Progenitor cell of endocrine pancreas (in vitro differentiated cells): ENCODE results near the gene PRDM10. TPM values are rescaled to one million over a fixed set of nuclear protein-coding genes. Genes with fewer than 3 reads are reported as not detected.
A peak's percentile ranks its signal among the peaks of the same experiment; 100 is the strongest.

Experiments
- DNase-seq: peaks from one replicate; pipeline ENCODE4 v3.0.0; 2021; ENCODE audit warnings: low spot score; ENCODE audit not compliant: unreplicated experiment
- H3K27ac Mint-ChIP-seq: 2 replicates; pipeline ENCODE4 v1.8.0; 2021; ENCODE audit warnings: mild to moderate bottlenecking, moderate library complexity, mixed read lengths
- H3K27me3 Mint-ChIP-seq: 2 replicates; pipeline ENCODE4 v1.8.0; 2021; ENCODE audit warnings: mixed read lengths
- H3K36me3 Mint-ChIP-seq: 2 replicates; pipeline ENCODE4 v1.8.0; 2022; ENCODE audit warnings: mixed read lengths; ENCODE audit not compliant: insufficient read depth
- H3K4me1 Mint-ChIP-seq: 2 replicates; pipeline ENCODE4 v1.8.0; 2021; ENCODE audit warnings: low read depth, mixed read lengths
- H3K4me3 Mint-ChIP-seq: 2 replicates; pipeline ENCODE4 v1.8.0; 2021; ENCODE audit warnings: low read depth, mild to moderate bottlenecking, moderate library complexity, mixed read lengths
- H3K9me3 Mint-ChIP-seq: 2 replicates; pipeline ENCODE4 v1.8.0; 2021; ENCODE audit warnings: low read depth, mixed read lengths
- CTCF ChIP-seq: fragments of 200-600 bp; sonication (generic); IDR thresholded peaks from one replicate; pipeline ENCODE4 v1.5.0; 2021; ENCODE audit warnings: antibody characterized with exemption, mild to moderate bottlenecking; ENCODE audit not compliant: unreplicated experiment
- total RNA-seq: library from RNA; stranded (reverse); gene quantifications from 2 replicates; pipeline ENCODE4 v1.2.1, GENCODE V29; 2021

The PRDM10 gene
- total RNA-seq, 1 donor from 2014 or later, result 23.4 TPM

GRCh38 chr11:129996113-129996870, 6.3 kb downstream of the PRDM10 start:
- peaks cover 38% of the 10 kb centered on the region for H3K4me1 Mint-ChIP-seq
- no peak for TF ChIP-seq CTCF
- no peak overlapping the region for H3K4me3 Mint-ChIP-seq
- H3K9me3 Mint-ChIP-seq, result no peaks in the 10 kb centered on the region
- peak overlapping the region; percentile 69 for H3K27ac Mint-ChIP-seq
- H3K27me3 Mint-ChIP-seq, result no peaks in the 10 kb centered on the region
- DNase-seq, result no peak
- peaks cover 16% of the 10 kb centered on the region for H3K36me3 Mint-ChIP-seq

GRCh38 chr11:129995163-129995562, 7.5 kb downstream of the PRDM10 start:
- Mint-ChIP-seq H3K4me1 (peaks cover 29% of the 10 kb centered on the region), H3K9me3 (no peaks in the 10 kb centered on the region), H3K27ac (peak overlapping the region; percentile 83), H3K4me3 (no peak overlapping the region), H3K36me3 (peaks cover 16% of the 10 kb centered on the region), H3K27me3 (no peaks in the 10 kb centered on the region)
- DNase-seq, result no peak
- TF ChIP-seq CTCF, result no peak

- DNase-seq, result no peak
Observed at GRCh38 chr11:129992161-129992944, 10.3 kb downstream of the PRDM10 start.

GRCh38 chr11:129989149-129989813, 13.4 kb downstream of the PRDM10 start:
- H3K4me3 Mint-ChIP-seq, result no peak overlapping the region
- no peaks in the 10 kb centered on the region for H3K9me3 Mint-ChIP-seq
- H3K4me1 Mint-ChIP-seq, result peaks cover 11% of the 10 kb centered on the region
- no peak overlapping the region for H3K27ac Mint-ChIP-seq
- H3K36me3 Mint-ChIP-seq, result peaks cover 3% of the 10 kb centered on the region
- H3K27me3 Mint-ChIP-seq, result no peaks in the 10 kb centered on the region
- TF ChIP-seq CTCF, result no peak
- no peak for DNase-seq

More at GRCh38 chr11:129992161-129992944, 10.3 kb downstream of the PRDM10 start:
- Mint-ChIP-seq H3K36me3 (peaks cover 17% of the 10 kb centered on the region), H3K9me3 (no peaks in the 10 kb centered on the region), H3K4me3 (no peak overlapping the region), H3K4me1 (peaks cover 15% of the 10 kb centered on the region), H3K27me3 (no peaks in the 10 kb centered on the region), H3K27ac (peak overlapping the region; percentile 93)
- TF ChIP-seq CTCF, result peak; percentile 50

- H3K4me3 Mint-ChIP-seq, result no peak overlapping the region
- no peaks in the 10 kb centered on the region for H3K27me3 Mint-ChIP-seq
Observed at GRCh38 chr11:129987950-129988349, 14.7 kb downstream of the PRDM10 start.

More at GRCh38 chr11:129987950-129988349, 14.7 kb downstream of the PRDM10 start:
- Mint-ChIP-seq H3K4me1 (peaks cover 6% of the 10 kb centered on the region), H3K27ac (no peak overlapping the region), H3K36me3 (peaks cover 3% of the 10 kb centered on the region), H3K9me3 (no peaks in the 10 kb centered on the region)
- no peak for DNase-seq
- TF ChIP-seq CTCF, result no peak
